Measurements from ENCODE around the gene PRKD3. TPM values are rescaled to one million over a fixed set of nuclear protein-coding genes. Genes with fewer than 3 reads are reported as not detected.

Gene PRKD3
- total and polyA plus RNA-seq, 2 donors (not counting 1 experiment from before 2014, with no cell fraction given) = 28.9 to 82.2 TPM

DNA sequence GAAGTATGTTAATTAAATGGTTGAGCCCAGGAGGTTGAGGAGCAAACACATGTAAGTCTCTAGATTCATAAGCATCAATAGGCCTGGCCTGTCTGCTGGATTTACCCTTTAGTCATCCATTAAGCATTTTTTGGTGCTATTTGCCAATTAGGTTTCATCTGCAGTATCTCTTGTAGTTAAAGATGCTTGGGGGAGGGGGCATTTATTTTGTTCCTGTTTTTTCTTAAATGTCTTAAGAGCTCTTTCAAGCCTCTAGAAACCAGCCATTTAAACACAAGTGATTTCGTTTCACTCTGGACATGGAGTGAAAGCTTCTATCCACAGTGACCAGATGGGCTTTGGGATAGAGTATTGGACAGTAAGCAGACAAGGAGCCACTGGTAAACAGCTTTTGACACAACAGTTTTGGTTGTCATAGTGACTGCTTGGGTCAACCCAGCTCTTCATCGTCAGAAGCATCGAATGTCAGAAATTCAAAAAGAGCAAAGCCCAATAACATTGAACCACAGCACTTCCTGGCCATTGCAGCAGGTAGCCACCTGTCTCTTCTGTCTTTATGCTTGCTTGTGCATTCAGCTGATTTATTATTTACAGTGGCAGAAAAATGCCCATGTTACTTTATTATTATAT, 24.7 kb upstream of the PRKD3 start:
- ATAC-seq (ENCODE audit: low read depth) = peak; percentile 46
- H3K4me1 Mint-ChIP-seq = peaks cover 36% of the 10 kb centered on the region
- Histone ChIP-seq H2AFZ (ENCODE audit: insufficient read depth, low read depth, low read length, poor library complexity, severe bottlenecking) (no peak overlapping the region), H3K4me2 (replicated peaks; ENCODE audit: low read depth, low read length, poor library complexity, severe bottlenecking) (peak overlapping the region; percentile 59), H3K9ac (ENCODE audit: low read length) (peak overlapping the region; percentile 38), H4K20me1 (ENCODE audit: control insufficient read depth, insufficient read depth, low read length, poor library complexity, severe bottlenecking) (no peaks in the 10 kb centered on the region), H3K4me1 (ENCODE audit: control insufficient read depth in 2 of 2, insufficient read depth in 2 of 2, low read length in 2 of 2) (peaks cover 28 to 38% of the 10 kb centered on the region in 2 donors), H3K79me2 (ENCODE audit: control insufficient read depth, insufficient read depth, low read length) (no peaks in the 10 kb centered on the region), H3K27me3 (replicated peaks in 1 of 4; ENCODE audit: control extremely low read depth in 1 of 4, control insufficient read depth in 3 of 4, insufficient read depth in 4 of 4, low read length in 3 of 4) (peaks cover 0 to 4% (median 2%) of the 10 kb centered on the region in 4 experiments), H3K27ac (ENCODE audit: low read length in 2 of 2) (peak overlapping the region; percentile 49 to 66), H3K36me3 (replicated peaks in 1 of 2; ENCODE audit: control extremely low read depth in 1 of 2, control insufficient read depth in 1 of 2, extremely low read depth in 1 of 2, insufficient read depth in 2 of 2, low read length in 1 of 2) (no peaks in the 10 kb centered on the region), H3K9me3 (ENCODE audit: control extremely low read depth in 1 of 3, control insufficient read depth in 2 of 3, insufficient read depth in 1 of 3, low read length in 2 of 3) (no peaks in the 10 kb centered on the region), H3K4me3 (ENCODE audit: control extremely low read depth in 1 of 5, extremely low read depth in 1 of 5, insufficient read depth in 1 of 5, low read depth in 2 of 5, low read length in 4 of 5) (peak overlapping the region in 1 of 5 experiments; percentile 30)
- no peaks in the 10 kb centered on the region for H3K9me3 Mint-ChIP-seq (ENCODE audit: insufficient read depth)
- intact Hi-C loops (cut with micrococcal nuclease) = no loop called here
- peaks cover 5% of the 10 kb centered on the region for H3K27me3 Mint-ChIP-seq
- H3K4me3 Mint-ChIP-seq = peak overlapping the region; percentile 47
- TF ChIP-seq EZH2 (IDR thresholded peaks at IDR 0.05; ENCODE audit: borderline replicate concordance, insufficient read depth, low read depth, low read length, poor library complexity, severe bottlenecking) = no peak
- TF ChIP-seq, protein P1, sequence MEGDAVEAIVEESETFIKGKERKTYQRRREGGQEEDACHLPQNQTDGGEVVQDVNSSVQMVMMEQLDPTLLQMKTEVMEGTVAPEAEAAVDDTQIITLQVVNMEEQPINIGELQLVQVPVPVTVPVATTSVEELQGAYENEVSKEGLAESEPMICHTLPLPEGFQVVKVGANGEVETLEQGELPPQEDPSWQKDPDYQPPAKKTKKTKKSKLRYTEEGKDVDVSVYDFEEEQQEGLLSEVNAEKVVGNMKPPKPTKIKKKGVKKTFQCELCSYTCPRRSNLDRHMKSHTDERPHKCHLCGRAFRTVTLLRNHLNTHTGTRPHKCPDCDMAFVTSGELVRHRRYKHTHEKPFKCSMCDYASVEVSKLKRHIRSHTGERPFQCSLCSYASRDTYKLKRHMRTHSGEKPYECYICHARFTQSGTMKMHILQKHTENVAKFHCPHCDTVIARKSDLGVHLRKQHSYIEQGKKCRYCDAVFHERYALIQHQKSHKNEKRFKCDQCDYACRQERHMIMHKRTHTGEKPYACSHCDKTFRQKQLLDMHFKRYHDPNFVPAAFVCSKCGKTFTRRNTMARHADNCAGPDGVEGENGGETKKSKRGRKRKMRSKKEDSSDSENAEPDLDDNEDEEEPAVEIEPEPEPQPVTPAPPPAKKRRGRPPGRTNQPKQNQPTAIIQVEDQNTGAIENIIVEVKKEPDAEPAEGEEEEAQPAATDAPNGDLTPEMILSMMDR (IDR thresholded peaks at IDR 0.05) = no peak
- peak; percentile 69 for DNase-seq
- peak overlapping the region; percentile 83 for H3K27ac Mint-ChIP-seq
- WGBS (ENCODE audit: insufficient coverage) = 26% methylated on average over 3 of the region's 3 CpGs
- ChIA-PET CTCF (interaction anchor here (0.8 to 3.5 kb wide), 10 partner anchors 18 to 528 kb away, joined by 3 to 10 read pairs (median 4); partner anchors contain the start of gene PRKD3), POLR2A (interaction anchor here (0.6 to 1.1 kb wide), 3 partner anchors 27 to 63 kb away, joined by 3 to 6 read pairs (median 3); no protein-coding TSS in a partner anchor)

DNA sequence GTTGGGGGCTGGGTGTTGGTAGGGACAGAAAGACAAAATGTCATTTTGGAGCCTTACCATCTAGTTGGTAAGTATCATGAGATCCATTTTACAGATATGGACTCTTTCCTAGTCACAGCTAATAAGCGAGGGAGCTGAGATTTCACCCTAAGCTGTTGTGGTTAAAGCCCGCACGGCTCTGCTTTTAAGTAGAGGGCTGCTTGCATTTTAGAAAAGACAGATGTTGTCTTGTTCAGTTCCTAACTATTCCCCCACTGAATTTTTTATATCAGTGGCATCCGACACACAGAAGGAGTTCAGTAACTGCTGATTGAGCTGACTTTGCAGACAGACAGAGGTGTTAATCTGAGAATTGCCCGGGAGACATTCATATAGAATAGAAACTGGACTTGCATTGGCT, 23.5 kb upstream of the PRKD3 start:
- Mint-ChIP-seq H3K27ac (no peak overlapping the region), H3K9me3 (ENCODE audit: insufficient read depth) (no peaks in the 10 kb centered on the region), H3K4me3 (no peak overlapping the region), H3K27me3 (peaks cover 5% of the 10 kb centered on the region), H3K4me1 (peaks cover 42% of the 10 kb centered on the region)
- DNase-seq (no peak), ATAC-seq (ENCODE audit: low read depth) (no peak)
- Histone ChIP-seq H3K27ac (ENCODE audit: low read length in 2 of 2) (no peak overlapping the region), H3K9me3 (ENCODE audit: control extremely low read depth in 1 of 3, control insufficient read depth in 2 of 3, insufficient read depth in 1 of 3, low read length in 2 of 3) (no peaks in the 10 kb centered on the region), H3K4me2 (replicated peaks; ENCODE audit: low read depth, low read length, poor library complexity, severe bottlenecking) (no peak overlapping the region), H3K9ac (ENCODE audit: low read length) (no peak overlapping the region), H3K27me3 (replicated peaks in 1 of 4; ENCODE audit: control extremely low read depth in 1 of 4, control insufficient read depth in 3 of 4, insufficient read depth in 4 of 4, low read length in 3 of 4) (peaks cover 0 to 4% (median 2%) of the 10 kb centered on the region in 4 experiments), H3K79me2 (ENCODE audit: control insufficient read depth, insufficient read depth, low read length) (no peaks in the 10 kb centered on the region), H3K4me3 (ENCODE audit: control extremely low read depth in 1 of 5, extremely low read depth in 1 of 5, insufficient read depth in 1 of 5, low read depth in 2 of 5, low read length in 4 of 5) (no peak overlapping the region), H4K20me1 (ENCODE audit: control insufficient read depth, insufficient read depth, low read length, poor library complexity, severe bottlenecking) (no peaks in the 10 kb centered on the region), H3K36me3 (replicated peaks in 1 of 2; ENCODE audit: control extremely low read depth in 1 of 2, control insufficient read depth in 1 of 2, extremely low read depth in 1 of 2, insufficient read depth in 2 of 2, low read length in 1 of 2) (no peaks in the 10 kb centered on the region), H3K4me1 (ENCODE audit: control insufficient read depth in 2 of 2, insufficient read depth in 2 of 2, low read length in 2 of 2) (peaks cover 33 to 38% of the 10 kb centered on the region in 2 donors), H2AFZ (ENCODE audit: insufficient read depth, low read depth, low read length, poor library complexity, severe bottlenecking) (no peak overlapping the region)
- intact Hi-C loops (cut with micrococcal nuclease) = no loop called here
- WGBS (ENCODE audit: insufficient coverage) = 87% methylated on average over 3 of the region's 5 CpGs
- ChIA-PET CTCF (interaction anchor here (1.2 to 3.5 kb wide), 5 partner anchors 23 to 529 kb away, joined by 3 to 10 read pairs (median 4); partner anchors contain the start of gene PRKD3), POLR2A (no interaction called here)
- TF ChIP-seq, protein P1 (IDR thresholded peaks at IDR 0.05) = no peak
- no peak for TF ChIP-seq EZH2 (IDR thresholded peaks at IDR 0.05; ENCODE audit: borderline replicate concordance, insufficient read depth, low read depth, low read length, poor library complexity, severe bottlenecking)

Measured in B cell (primary cell).